ENCODE measurements around the gene LRRC45.

DNA sequence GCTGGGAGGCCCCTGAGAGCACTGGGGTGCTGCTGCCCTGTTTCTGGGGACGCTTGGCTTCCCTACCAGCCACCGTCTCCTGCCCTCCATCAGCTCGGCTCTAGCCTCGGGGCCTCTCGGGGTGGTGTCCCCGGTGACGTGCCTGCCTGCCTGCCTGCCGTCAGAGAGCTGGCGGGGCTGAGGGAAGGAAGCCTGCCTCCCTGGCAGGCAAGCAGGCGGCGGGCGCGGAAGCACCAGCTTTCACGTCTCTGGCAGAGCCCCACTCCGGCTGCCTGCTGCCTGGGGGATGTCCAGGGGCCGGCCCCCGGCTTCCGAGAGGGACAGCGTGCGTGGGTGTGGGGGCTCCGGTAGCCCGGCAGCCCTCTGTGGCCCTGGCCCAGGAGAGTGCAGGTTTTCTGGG is 9.8 kb upstream of the LRRC45 start:
- TF ChIP-seq CTCF (IDR thresholded peaks at IDR 0.05) (no peak), POLR2A (IDR thresholded peaks at IDR 0.05) (peak in 1 of 2 donors; percentile 26)

Measured in uterus (tissue), 2 donors.